Activated CD8-positive, alpha-beta memory T cell treated with anti-CD3 and anti-CD28 coated beads for 1 hour (primary cell): ENCODE results near the gene NES.

Source experiments
- DNase-seq, 2 donors: peaks; one replicate each; pipeline ENCODE4 v3.0.0-alpha.2; 2020; ENCODE audit warnings: low read depth in 1 of 2; ENCODE audit errors: extremely low read depth in 1 of 2

NES gene

DNA sequence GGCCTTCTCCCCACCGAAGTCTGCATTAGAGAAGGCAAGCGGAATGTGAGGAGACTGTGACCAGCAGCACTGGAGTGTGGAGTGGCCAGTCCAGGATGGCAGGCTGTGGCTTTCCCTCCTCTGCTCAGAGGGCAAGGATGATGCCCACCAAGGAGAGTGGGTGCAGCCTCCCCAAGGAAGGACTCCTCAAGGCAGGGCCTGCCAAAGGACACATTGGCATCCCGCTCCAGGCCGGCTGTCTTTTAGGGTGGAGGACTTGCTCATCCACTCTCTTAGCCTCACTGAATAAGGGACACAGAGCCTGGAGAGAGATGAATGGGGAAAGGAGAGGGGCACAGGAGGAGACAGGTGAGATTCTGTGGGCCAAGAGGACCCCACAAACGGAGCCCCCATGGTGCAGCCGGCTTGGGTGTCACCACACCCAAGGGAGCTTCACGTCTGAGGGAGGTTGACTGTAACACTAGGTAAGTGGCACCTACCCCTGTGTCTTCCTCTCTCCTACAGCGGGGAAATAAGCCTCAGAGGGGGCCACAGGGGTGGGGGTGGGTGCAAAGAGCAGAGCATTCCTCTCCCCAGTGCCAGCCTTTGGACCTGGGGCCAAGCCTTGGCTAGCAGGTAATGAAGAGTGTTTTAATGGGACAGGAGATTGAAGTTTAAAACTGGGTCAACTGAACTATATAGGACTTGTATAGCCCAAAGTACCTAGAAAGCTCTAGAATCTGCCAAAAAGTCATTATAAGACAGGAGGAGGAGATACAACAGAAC is 4.2 kb upstream of the NES start:
- no peak for DNase-seq

DNA sequence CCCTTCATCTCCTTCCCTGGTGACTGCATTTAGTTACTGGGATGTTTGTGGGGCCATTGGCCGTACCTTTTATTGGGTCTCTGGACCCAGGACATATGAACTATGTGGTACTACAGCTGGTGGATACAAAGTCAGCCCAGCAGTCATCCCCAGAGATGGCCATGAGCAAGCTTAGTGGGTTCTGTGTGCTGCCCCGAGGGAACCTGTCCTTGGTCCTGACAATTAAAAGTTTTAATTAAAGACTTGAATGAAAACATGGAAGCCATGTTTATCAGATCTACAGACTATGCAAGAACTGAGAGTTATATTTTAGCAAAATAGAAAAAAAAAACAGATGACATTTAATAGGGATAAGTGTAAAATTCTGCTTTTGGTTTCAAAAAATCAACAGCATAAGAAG is 2.8 kb upstream of the NES start:
- no peak for DNase-seq

DNA sequence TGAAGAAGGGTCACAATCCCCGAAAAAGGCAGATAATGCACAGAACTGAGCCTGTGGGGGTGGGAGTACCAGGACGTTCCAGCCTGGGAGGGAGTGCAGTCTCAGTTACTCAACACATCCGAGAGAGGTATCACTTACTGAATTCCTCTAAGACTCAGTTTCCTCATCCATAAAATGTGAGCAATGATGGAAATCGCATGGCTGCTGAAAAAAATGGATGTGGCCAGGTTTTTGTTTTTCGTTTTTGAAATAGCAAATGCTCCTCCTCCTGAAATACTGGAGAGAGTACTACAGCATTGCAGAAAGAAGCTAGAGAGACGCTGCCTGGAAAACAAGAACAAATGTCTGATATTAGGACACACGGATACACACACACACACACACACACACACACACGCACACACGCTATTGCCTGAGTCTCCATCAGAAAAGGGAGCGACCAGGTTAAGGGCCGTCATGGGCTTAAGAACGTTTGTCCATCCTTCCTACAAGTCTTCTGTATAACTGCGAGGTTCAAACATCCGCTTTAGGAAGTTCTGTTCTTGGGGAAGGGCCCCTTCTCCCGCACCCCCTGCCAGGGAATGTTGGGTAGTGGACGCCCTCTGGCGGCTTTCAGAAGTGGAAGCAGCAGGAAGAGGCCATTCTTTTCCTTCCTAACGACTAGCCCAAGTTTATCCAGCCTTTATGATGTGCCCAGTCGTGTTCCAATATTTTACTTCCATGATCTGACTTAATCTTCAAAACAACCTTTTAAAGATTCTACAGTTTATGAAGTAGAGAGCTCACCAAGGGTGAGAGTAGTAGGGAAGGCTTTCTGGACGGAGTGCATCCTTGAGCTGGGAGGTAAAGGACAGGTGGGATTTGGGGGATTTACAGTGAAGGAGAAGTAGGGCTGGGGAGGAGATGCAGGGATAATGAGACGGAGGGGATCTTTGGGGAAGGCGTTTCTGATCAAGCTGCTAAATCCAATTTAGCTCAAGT is 699 bp upstream of the NES start:
- DNase-seq, result no peak

DNA sequence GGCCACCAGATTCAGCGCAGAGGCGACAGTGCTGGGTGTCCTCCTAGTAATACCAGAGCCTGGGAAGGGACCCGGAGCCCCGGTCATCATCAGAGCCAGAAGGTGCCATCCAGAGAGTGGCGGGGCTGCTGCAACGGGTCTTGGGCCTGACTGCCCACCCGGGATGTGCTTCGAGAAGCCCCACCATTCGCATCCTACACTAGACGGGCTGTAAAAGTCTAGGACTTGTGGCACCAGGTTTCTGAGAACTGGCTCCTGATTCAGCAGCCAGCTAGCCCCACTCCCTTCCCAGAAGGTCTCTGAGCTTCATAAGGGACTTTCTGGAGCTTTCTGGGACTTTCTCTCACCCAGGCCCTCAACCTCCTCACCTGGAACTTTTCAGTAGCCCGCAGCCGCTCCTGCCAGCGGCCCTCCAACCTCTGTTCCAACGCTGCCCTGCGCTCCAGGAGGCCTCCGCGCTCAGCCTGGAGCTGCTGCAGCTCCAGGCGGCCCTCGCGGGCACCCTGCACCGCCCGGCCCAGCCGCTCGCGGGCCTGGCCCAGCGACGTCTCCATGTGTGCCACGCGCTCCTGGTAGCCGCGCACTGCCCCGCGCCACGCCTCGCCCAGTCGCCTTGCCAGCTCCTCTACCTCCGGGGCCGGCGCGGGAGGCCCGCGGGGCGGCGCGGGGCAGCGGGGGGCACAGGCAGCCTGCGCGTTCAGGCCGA is 940 bp downstream of the NES start:
- DNase-seq, result no peak

DNA sequence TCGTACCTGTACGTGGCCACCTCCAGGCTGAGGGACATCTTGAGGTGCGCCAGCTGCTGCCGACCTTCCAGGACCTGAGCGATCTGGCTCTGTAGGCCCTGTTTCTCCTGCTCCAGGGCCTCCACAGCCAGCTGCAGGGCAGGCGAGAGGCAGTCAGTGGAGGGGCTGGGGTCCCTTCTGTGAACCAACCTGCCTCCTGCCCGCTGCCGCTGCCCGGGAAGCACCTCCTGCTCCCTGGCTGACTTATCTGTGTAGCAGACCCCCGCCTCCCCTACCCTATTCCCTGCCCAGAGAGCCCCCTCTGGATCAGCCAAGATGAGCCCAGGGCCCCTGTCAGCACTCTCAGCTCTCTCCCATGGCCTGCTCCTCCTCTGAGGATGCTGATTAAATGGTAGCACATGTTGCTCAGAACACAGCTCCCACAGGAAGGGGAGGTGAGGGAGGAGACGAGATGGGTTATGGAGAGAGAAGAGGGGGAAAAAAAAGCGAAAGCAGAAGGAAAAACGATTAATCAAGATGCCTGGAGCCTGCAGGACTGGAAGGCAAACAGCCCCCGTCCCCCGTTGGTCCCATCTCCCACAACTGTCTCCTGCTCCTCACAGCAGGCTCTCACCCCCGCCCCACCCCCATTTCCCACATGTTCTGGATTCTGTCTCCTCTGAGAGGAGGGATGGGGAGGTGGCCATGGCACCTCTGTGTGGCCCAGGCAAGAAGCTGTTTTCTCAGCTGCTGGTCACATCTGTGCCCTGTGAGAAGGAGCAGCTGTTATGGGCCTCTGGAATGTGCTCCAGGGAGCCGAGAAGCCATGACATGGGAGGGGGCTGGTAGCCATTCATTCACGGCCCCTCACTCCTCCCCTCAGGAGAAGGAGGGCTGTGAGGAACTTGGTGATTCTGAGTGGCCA is 1.7 kb downstream of the NES start:
- DNase-seq, result no peak

DNA sequence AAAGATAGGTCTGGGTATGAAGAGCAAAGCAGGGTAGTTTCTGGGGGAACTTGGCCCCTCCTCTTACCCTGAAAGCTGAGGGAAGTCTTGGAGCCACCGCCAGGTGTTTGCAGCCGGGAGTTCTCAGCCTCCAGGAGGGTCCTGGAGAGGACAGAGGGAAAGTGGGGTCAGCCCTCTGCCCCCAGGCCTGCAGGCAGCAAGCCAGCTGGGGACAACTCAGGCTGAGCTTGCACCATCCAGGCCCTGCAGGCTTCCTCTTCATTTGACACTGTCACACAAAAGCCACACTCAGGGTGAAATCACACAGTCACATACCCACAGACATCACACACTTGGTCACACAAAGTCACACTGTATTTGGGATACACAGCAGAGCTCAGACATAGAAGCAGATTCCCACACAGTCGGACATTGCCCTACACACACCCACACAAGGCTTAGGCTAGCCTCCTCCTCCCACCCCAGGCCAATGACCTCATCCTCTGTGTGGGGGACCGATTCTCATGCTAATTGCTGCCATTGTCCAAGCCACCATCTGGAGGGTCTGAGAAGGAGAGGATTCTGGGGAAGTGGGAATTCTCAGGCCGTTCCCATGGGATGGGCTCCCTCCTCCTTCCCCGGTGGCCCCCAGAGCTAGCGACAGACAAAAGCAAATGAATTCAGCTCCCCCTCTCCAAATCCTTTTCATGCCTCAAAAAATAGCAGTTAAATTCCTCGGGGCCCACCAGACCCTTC is 3.7 kb downstream of the NES start:
- DNase-seq, result no peak

DNA sequence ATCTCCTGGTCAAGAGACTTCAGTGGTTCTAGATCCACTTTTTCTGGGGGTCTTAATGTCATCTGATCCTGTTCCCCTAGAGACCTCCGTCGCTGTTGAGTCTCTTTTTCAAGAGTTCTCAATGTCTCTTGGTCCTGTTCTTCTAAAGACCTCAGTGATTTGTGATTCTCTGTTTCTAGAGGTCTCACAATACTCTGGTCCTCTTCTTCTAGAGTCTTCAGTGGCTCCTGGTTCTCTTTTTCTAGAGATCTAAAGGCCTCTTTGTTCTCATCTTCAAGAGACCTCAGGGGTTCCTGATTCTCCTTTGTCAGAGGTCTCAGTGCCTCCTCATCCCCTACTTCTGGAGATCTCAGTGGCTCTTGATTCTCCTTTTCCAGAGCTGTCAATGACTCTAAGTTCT is 5.4 kb downstream of the NES start:
- DNase-seq, result no peak

DNA sequence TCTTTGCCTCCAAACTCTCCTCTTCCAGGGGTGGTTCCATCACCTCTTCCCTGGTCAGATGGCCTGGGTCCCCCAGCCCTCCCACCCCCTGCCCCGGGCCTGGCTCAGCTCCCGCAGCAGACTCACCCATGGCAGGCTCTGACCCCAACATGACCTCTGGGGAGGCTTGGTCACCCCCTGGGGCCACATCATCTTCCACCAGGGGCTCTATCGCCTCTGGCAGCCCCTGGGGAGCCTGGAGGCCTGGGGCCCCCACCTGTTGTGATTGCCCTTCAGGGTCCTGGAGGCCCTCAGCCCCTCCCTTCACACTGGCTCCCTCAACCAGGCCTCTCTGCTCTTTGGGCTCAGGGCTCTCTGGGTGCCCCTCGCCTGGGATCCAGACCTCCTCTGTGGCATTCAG is 6.4 kb downstream of the NES start:
- DNase-seq, result no peak

DNA sequence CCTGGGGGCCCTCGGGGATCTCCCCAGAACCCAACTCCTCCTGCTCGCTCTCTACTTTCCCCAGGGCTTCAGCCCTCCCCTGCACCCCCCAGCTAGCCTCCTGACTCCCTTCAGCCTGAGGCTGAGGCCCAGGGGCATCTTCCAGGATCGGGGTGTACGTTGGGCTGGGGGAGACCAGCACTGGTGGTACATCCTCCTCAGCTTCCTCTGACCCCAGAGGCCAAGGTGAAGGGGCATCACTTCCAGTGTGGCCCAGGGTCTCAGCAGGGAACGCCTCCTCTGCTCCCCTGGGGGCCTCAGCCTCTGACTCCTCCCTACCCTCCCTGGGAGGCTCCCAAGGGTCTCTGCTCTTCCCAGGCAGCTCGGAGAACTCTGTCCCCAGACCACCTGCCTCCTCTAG is 6.8 kb downstream of the NES start:
- no peak for DNase-seq

DNA sequence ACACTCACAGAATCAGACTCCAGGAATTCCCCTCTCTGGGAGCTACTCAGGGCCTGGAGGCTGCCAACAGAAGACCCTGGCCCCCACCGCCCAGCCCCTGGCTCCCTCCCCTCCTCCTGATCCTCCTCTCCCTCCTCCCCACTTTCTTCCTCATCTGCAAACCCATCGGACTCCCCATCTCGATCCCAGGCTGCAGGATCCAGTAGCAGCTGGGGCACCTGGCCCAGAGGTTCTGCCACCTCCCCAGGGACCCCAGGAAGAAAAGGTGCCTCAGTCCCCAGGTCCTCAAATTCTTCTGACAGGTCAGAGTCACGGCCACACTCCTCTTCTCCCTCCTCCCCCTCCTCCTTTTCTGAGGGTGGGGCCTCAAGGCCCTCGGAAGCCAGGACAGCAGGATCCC is 7.4 kb downstream of the NES start:
- DNase-seq, result no peak

DNA sequence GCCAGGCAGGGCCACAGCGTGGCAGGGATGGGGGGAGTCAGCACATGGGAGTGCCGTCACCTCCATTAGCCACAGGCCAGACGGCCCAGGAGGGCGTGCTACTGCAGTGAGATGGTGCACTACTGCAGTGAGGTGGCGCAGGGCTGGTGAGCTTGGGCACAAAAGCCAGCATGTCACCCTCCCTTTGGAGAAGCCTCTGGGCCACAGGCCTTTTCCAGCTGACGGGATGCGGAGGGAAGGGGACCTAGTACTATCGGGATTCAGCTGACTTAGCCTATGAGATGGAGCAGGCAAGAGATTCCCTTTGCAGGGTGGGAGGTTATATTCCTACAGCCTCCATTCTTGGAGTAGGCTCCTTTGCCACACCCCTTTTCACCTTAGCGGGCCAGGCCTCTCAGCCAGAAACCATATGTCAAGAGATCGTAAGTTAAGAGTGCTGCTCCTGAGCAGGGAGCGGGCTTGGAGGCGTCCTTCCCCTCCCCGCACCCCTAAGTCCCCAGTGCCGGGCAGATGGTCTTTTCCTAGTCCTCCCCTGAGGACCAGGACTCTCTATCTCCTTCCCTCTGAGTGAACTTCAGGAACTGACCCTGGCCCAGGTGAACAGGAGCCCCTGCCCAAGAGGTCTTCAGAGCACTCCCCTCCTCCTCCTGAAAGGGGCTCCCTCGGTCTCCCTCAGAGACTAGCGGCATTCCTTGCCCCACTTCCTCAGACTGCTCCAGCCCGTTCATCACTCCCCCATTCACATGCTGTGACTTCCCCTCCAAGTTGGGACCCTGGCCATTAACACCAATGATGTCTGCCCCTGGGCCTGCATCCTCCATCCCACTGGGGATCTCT is 8.2 kb downstream of the NES start:
- DNase-seq, result no peak

DNA sequence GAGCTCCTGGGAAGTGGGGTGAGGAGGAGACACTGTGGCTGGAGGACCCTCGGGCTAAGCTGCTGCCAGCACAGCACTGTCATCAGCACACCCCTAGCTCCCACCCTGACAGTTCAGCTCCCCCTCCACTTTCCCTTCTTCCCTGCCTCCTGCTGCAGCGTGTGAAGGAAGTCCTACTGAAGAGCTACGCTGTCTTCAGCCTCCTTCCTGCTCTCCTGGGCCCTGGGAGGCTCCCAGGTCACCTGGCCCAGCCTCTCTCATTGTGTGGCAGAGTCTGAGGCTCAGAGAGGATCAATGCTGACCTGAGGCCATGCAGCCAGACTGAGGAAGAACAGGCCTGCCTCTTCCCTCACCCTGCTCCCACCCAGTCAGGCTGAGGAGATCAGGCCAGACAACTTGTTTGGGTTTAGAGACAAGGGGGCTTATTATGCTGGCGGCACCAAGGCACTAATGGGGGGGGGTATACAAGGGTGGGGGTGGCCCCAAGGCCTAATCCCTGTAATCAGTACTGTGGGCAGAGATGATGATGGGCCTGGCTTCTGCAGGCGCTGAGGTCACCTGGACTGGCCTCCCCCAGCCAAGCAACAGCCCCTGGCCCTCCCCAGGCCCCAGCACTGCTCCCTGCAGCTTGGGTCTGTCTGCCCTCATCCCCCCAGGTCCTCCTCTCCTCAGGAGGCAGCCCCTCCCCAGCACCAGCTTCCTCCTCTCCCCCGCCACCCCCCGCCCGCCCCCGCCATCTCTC is 9.1 kb downstream of the NES start:
- no peak for DNase-seq

DNA sequence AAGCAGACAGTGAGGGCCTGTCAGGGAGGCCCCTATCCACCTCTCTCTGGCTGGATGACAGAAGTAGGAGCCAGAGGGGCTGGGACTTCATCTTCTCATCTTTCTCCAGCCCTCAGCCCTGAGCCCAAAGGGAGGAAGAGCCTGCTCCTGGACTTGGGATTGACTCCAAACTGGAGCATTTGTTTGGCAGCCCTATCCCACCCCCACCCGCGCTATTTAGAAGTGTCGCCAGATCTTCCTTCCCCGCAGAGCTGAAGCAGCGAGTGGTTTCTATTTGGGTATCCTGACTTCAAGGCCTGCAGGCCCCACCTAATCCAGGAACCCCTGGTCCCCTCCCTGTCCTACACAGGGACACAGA is 9.6 kb downstream of the NES start:
- DNase-seq, result no peak

DNA sequence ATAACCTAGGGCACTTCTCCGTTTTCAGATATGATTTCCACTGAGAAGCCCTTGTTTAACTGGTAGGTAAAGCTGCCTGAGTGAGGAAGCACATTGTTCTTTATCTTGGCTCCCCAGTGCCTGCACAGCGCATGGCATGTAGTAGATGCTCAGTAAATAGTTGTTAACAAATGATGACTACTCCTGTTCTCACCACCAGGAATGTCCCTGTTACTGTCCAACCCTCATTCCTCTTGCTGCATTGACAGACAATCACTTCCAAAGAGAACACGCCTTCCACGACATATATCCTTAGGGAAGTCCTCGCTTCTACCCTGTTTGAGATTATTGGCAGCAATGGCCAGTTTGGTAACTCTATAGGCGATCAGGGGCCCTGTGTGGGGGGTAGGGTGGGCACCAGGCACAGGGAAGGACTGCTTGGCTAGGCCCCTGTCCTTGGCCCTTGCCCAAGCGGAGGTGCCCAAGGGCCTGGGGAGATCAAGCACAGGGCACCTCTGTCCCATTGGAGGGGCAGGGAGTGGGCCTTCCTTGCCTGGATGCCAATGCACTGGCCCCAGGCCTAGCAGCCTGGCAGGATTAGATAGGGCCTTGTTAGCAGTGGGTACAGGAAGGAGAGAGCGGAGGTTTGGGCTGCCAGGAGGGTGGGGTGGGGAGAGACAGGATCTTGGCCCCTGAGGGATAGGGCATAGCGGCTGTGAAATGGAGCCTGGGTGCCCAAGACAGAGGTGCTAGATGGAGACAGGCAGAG is 10.2 kb downstream of the NES start:
- no peak for DNase-seq

DNA sequence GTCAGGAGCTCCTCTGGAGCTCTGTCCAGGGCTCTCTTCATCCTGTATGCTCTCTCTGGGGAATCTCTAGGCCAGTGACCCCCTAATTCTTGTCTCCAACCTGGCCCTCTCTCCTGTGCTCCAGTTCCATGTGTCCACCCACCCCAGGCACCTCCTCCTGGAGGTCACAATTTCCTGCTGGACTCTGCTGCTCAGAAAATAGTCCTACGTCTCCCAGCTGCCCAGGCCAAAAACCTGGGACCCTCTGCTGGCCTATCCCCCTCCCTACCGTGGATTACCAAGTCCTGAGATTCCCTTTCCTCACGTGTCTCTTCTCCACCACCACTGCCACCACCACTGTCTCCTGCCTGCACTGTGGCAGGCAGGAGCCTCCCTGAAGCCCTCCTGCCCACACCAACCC is 11.7 kb downstream of the NES start:
- DNase-seq, result no peak

DNA sequence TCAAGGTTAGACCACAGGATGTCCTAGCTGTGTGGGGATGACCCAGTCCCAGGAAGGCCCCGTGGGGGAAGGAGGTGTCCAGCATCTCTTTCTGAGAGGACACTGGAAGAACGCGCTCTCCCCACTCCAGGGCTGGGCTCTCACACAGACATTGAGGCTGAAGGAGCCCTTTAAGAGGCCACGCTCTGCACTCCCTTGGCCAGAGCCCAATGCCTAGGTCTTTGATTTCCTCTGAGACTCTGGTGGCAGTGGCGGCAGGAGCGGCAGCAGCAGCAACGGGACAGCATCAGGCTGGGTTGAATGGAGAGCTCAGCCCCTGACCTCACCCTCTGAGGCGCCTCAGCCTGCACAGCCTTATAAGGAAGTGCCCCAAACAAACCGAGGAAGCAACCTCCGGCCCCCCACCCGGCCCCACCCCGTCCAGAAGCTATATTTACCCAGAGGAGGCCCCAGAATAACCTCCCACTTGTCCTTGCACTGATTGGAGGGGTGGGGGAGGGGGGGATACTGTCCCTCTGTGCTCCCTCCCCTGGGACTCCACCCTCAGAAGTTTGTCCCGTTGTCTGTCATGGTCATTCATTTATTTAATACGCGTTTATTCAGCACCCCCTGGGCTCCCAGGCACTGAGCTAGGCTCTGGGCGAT is 12.3 kb downstream of the NES start:
- no peak for DNase-seq
